Measurements from ENCODE around the gene IGFN1. TPM values are rescaled to one million over a fixed set of nuclear protein-coding genes. Genes with fewer than 3 reads are reported as not detected.

The IGFN1 gene
- total and polyA plus RNA-seq, 9 of the 15 experiments (the other 6 are each of a cell fraction or from before 2014, with no cell fraction given), result 0.04 TPM; not detected in 8

DNA sequence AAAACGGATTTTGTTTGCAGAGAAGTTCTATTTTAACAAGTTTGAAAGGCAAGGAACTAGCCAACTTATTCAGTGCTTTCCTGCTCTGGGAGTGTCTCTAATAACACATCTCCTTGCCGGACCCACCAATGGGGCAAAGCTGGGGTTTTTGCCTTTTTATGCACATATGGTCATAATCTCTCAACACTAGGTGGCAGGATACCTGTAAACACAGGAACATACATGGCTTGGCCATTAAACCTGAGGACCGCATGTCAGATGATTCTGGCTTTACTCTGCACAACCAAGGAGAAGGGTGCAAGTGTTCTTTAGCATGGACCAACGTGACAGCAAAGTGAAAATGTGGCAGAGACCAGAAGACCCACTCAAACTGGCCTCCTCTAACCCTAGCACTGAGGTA lies 41.2 kb upstream of the IGFN1 start (continued):
- TF ChIP-seq, protein P1, sequence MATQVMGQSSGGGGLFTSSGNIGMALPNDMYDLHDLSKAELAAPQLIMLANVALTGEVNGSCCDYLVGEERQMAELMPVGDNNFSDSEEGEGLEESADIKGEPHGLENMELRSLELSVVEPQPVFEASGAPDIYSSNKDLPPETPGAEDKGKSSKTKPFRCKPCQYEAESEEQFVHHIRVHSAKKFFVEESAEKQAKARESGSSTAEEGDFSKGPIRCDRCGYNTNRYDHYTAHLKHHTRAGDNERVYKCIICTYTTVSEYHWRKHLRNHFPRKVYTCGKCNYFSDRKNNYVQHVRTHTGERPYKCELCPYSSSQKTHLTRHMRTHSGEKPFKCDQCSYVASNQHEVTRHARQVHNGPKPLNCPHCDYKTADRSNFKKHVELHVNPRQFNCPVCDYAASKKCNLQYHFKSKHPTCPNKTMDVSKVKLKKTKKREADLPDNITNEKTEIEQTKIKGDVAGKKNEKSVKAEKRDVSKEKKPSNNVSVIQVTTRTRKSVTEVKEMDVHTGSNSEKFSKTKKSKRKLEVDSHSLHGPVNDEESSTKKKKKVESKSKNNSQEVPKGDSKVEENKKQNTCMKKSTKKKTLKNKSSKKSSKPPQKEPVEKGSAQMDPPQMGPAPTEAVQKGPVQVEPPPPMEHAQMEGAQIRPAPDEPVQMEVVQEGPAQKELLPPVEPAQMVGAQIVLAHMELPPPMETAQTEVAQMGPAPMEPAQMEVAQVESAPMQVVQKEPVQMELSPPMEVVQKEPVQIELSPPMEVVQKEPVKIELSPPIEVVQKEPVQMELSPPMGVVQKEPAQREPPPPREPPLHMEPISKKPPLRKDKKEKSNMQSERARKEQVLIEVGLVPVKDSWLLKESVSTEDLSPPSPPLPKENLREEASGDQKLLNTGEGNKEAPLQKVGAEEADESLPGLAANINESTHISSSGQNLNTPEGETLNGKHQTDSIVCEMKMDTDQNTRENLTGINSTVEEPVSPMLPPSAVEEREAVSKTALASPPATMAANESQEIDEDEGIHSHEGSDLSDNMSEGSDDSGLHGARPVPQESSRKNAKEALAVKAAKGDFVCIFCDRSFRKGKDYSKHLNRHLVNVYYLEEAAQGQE (IDR thresholded peaks at IDR 0.05; ENCODE audit: borderline replicate concordance), result peak; percentile 78
- TF ChIP-seq, protein P1 (CRISPR knock-in tag; IDR thresholded peaks at IDR 0.05; ENCODE audit: low read depth), result no peak
- no peak for TF ChIP-seq SMAD3 (CRISPR knock-in tag; conservative IDR thresholded peaks at IDR 0.05)
- no peak for TF ChIP-seq RFX5 (IDR thresholded peaks at IDR 0.05; ENCODE audit: low read depth, low read length)
- no peak for TF ChIP-seq PHB2 (IDR thresholded peaks at IDR 0.05; ENCODE audit: low read depth)
- TF ChIP-seq SMC3 (conservative IDR thresholded peaks at IDR 0.05; ENCODE audit: insufficient read depth, low read depth, low read length), result peak; percentile 67
- TF ChIP-seq CEBPG (CRISPR knock-in tag; IDR thresholded peaks at IDR 0.05), result no peak
- TF ChIP-seq CEBPG (tag; conservative IDR thresholded peaks at IDR 0.05 in 1 of 2, IDR thresholded peaks at IDR 0.05 in 1 of 2), result no peak
- TF ChIP-seq, protein P2, sequence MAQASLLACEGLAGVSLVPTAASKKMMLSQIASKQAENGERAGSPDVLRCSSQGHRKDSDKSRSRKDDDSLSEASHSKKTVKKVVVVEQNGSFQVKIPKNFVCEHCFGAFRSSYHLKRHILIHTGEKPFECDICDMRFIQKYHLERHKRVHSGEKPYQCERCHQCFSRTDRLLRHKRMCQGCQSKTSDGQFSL (CRISPR knock-in tag; IDR thresholded peaks at IDR 0.05), result no peak
- TF ChIP-seq, protein P2 (tag; IDR thresholded peaks at IDR 0.05), result no peak
- TF ChIP-seq, protein P3, sequence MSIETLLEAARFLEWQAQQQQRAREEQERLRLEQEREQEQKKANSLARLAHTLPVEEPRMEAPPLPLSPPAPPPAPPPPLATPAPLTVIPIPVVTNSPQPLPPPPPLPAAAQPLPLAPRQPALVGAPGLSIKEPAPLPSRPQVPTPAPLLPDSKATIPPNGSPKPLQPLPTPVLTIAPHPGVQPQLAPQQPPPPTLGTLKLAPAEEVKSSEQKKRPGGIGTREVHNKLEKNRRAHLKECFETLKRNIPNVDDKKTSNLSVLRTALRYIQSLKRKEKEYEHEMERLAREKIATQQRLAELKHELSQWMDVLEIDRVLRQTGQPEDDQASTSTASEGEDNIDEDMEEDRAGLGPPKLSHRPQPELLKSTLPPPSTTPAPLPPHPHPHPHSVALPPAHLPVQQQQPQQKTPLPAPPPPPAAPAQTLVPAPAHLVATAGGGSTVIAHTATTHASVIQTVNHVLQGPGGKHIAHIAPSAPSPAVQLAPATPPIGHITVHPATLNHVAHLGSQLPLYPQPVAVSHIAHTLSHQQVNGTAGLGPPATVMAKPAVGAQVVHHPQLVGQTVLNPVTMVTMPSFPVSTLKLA (conservative IDR thresholded peaks at IDR 0.05), result peak; percentile 29 to 43; a peak in 1 of 4 replicates
- TF ChIP-seq FOXK2 (conservative IDR thresholded peaks at IDR 0.05 in 1 of 2, IDR thresholded peaks at IDR 0.05 in 1 of 2; ENCODE audit: low read depth in 2 of 2), result peak; percentile 40 to 47; a peak in 1 of 4 replicates
- no peak for TF ChIP-seq EHMT2 (IDR thresholded peaks at IDR 0.05)
- TF ChIP-seq, protein P4, sequence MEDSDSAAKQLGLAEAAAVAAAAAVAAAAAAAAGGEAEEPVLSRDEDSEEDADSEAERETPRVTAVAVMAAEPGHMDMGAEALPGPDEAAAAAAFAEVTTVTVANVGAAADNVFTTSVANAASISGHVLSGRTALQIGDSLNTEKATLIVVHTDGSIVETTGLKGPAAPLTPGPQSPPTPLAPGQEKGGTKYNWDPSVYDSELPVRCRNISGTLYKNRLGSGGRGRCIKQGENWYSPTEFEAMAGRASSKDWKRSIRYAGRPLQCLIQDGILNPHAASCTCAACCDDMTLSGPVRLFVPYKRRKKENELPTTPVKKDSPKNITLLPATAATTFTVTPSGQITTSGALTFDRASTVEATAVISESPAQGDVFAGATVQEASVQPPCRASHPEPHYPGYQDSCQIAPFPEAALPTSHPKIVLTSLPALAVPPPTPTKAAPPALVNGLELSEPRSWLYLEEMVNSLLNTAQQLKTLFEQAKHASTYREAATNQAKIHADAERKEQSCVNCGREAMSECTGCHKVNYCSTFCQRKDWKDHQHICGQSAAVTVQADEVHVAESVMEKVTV (CRISPR knock-in tag; IDR thresholded peaks at IDR 0.05), result peak; percentile 56; the same call in 1 of the 2 replicates
- TF ChIP-seq, protein P5, sequence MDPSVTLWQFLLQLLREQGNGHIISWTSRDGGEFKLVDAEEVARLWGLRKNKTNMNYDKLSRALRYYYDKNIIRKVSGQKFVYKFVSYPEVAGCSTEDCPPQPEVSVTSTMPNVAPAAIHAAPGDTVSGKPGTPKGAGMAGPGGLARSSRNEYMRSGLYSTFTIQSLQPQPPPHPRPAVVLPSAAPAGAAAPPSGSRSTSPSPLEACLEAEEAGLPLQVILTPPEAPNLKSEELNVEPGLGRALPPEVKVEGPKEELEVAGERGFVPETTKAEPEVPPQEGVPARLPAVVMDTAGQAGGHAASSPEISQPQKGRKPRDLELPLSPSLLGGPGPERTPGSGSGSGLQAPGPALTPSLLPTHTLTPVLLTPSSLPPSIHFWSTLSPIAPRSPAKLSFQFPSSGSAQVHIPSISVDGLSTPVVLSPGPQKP (CRISPR knock-in tag; IDR thresholded peaks at IDR 0.05), result no peak

All from K562 (cell line).